GM21515 (cell line): ENCODE measurements around the gene ALOX12B.
"Not testable (repeated sequence)": the region's sequence is repeated elsewhere in the genome, so short reads cannot be mapped to it uniquely, and the experiment has no call there.

Source experiments
- ATAC-seq: cut with Tn5 transposase; IDR thresholded peaks from one replicate; pipeline ENCODE4 v1.9.1; 2021; ENCODE audit not compliant: unreplicated experiment

Gene ALOX12B

GRCh38 chr17:8046929-8047768 is 40.4 kb downstream of the ALOX12B start:
- no peak for ATAC-seq

- ATAC-seq = no peak
Measured at GRCh38 chr17:8046306-8046928, 41.1 kb downstream of the ALOX12B start.

GRCh38 chr17:8044819-8045810 is 42.4 kb downstream of the ALOX12B start:
- ATAC-seq = no peak

GRCh38 chr17:8041979-8042378 is 45.5 kb downstream of the ALOX12B start:
- no peak for ATAC-seq

- no peak for ATAC-seq
Measured at GRCh38 chr17:8041249-8041928, 46.1 kb downstream of the ALOX12B start.

- ATAC-seq = no peak
Measured at GRCh38 chr17:8039611-8040168, 47.8 kb downstream of the ALOX12B start.

GRCh38 chr17:8038954-8039610 is 48.4 kb downstream of the ALOX12B start, which contains the start of gene ALOX15B:
ALOX15B (plus strand) TSS chr17:8039059; CDS start chr17:8039156, 97 bp downstream.
- no peak for ATAC-seq

GRCh38 chr17:8032442-8032841 is 55.1 kb downstream of the ALOX12B start:
- no peak for ATAC-seq

- no peak for ATAC-seq
Measured at GRCh38 chr17:8031950-8032349, 55.6 kb downstream of the ALOX12B start.

- no peak for ATAC-seq
Measured at GRCh38 chr17:8031261-8031661, 56.3 kb downstream of the ALOX12B start.

- ATAC-seq = no peak
Measured at GRCh38 chr17:8029121-8029520, 58.4 kb downstream of the ALOX12B start.

- no peak for ATAC-seq
Measured at GRCh38 chr17:8025176-8025911, 62.2 kb downstream of the ALOX12B start.

GRCh38 chr17:8024161-8024560 is 63.4 kb downstream of the ALOX12B start:
- not testable (repeated sequence) for ATAC-seq
